BLaER1 (cell line): ENCODE data around the gene CBLB.

ENCODE experiments used
- H3K27ac ChIP-seq: shearing (Covaris generic); formaldehyde crosslinking; 2 replicates; pipeline ENCODE4 v1.8.1; 2022
- H3K27me3 ChIP-seq: shearing (Covaris generic); formaldehyde crosslinking; 2 replicates; pipeline ENCODE4 v1.8.1; 2022
- H3K36me3 ChIP-seq: shearing (Covaris generic); formaldehyde crosslinking; 2 replicates; pipeline ENCODE4 v1.8.1; 2022
- H3K4me1 ChIP-seq: shearing (Covaris generic); formaldehyde crosslinking; 2 replicates; pipeline ENCODE4 v1.8.1; 2022
- H3K4me2 ChIP-seq: shearing (Covaris generic); formaldehyde crosslinking; 2 replicates; pipeline ENCODE4 v1.8.1; 2022
- H3K4me3 ChIP-seq: shearing (Covaris generic); formaldehyde crosslinking; 2 replicates; pipeline ENCODE4 v1.8.1; 2022
- H3K9ac ChIP-seq: shearing (Covaris generic); formaldehyde crosslinking; 2 replicates; pipeline ENCODE4 v1.8.1; 2022
- H3K9me3 ChIP-seq: shearing (Covaris generic); formaldehyde crosslinking; 2 replicates; pipeline ENCODE4 v1.8.1; 2022
- H4K20me1 ChIP-seq: shearing (Covaris generic); formaldehyde crosslinking; 2 replicates; pipeline ENCODE4 v1.8.1; 2022
- Cebpa-rat ChIP-seq: shearing (Covaris generic); IDR thresholded peaks from 2 replicates; pipeline ENCODE4 v1.8.1; 2022

The CBLB gene

DNA sequence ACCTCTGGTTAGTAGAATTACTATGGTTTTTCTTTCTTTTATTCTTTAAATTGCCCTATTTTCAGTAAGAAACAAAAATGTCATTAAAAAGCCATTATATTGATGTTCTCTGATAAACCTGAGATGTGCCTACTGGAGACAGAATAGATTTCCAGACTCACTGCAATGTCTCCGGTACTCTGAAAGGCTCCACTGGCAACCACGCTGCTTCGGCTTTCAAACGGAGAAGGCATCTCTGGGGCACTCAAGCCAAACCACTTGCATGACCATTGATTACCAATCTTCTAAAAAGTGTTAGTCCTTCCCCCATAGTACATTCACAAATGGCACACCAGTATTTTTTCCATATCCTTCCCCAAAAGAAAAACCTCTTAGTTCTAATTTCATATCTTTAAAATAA lies 82.6 kb downstream of the CBLB start:
- no peak for TF ChIP-seq Cebpa-rat

DNA sequence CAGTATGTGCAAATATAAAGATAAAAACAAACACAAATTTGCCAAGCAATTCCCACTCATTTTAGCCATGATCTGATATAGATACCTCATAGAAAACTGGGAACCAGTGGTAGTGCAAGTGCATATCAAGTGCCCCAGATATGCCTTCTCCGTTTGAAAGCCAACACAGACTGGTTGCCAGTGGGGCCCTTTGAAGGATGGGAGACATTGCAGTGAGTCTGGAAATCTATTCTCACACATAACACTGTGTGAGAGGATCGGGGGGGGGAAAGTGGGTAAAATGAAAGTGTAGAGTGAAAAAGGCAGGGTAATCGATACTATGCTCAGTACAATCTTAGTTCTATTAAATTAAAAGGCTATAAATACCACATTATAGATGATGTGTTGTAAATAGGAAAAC lies 83.0 kb downstream of the CBLB start:
- H3K4me3 ChIP-seq: no peak overlapping the region
- H3K27ac ChIP-seq: no peak overlapping the region
- H3K36me3 ChIP-seq: no peaks in the 10 kb centered on the region
- H4K20me1 ChIP-seq: no peaks in the 10 kb centered on the region
- H3K4me2 ChIP-seq: no peak overlapping the region
- H3K27me3 ChIP-seq: no peaks in the 10 kb centered on the region
- peaks cover 7% of the 10 kb centered on the region for H3K4me1 ChIP-seq
- TF ChIP-seq Cebpa-rat: no peak
- no peaks in the 10 kb centered on the region for H3K9me3 ChIP-seq
- no peak overlapping the region for H3K9ac ChIP-seq

More for the DNA sequence above, 82.6 kb downstream of the CBLB start:
- Histone ChIP-seq H4K20me1 (no peaks in the 10 kb centered on the region), H3K4me2 (no peak overlapping the region), H3K9ac (no peak overlapping the region), H3K27ac (no peak overlapping the region), H3K36me3 (no peaks in the 10 kb centered on the region), H3K27me3 (no peaks in the 10 kb centered on the region), H3K4me3 (no peak overlapping the region), H3K4me1 (peaks cover 11% of the 10 kb centered on the region), H3K9me3 (no peaks in the 10 kb centered on the region)

DNA sequence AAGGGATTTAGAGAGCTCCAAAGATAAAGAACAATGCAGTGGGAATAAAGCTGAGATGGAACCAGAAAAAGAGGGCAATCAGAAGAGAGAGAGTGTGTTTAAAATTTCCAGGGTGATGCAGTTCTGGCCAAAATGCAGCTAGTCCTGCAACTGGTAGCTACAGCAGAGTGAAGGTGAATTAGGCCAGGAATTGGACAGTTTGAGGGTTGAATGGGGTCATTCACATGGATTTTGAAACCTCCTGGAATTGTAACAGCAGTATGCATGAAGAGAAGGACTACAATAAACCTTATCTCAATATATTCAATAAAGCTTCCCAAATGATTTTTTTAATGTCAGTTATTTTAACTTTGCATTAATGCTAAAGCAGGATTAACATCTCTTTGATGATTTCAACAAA lies 85.2 kb downstream of the CBLB start:
- H3K9ac ChIP-seq: no peak overlapping the region
- no peaks in the 10 kb centered on the region for H3K27me3 ChIP-seq
- no peak overlapping the region for H3K4me2 ChIP-seq
- H3K27ac ChIP-seq: no peak overlapping the region
- H3K4me3 ChIP-seq: no peak overlapping the region
- H4K20me1 ChIP-seq: no peaks in the 10 kb centered on the region
- no peaks in the 10 kb centered on the region for H3K36me3 ChIP-seq
- no peaks in the 10 kb centered on the region for H3K4me1 ChIP-seq
- H3K9me3 ChIP-seq: no peaks in the 10 kb centered on the region
- TF ChIP-seq Cebpa-rat: no peak

DNA sequence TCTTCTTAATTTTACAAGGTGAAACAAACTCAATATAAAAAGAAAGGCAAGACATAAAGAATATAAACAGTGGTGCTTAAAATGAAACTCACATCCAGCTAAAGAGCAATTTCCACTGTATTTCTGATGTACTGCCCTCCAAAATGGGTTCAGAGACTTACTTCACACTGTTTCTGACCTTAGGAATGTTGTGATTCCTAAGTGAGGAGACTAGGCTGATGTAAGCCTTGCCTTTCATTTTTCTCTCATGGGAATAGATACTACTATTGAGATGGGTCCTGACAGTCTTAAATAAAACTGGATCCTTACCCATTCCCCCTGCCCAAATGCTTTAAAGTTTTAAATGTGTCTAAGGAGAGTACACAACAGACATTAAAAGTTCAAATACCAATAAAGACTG lies 86.9 kb downstream of the CBLB start:
- no peaks in the 10 kb centered on the region for H3K36me3 ChIP-seq
- H3K4me1 ChIP-seq: no peaks in the 10 kb centered on the region
- no peaks in the 10 kb centered on the region for H4K20me1 ChIP-seq
- TF ChIP-seq Cebpa-rat: no peak
- no peak overlapping the region for H3K4me2 ChIP-seq
- H3K27me3 ChIP-seq: no peaks in the 10 kb centered on the region
- no peak overlapping the region for H3K4me3 ChIP-seq
- no peak overlapping the region for H3K27ac ChIP-seq
- no peak overlapping the region for H3K9ac ChIP-seq
- H3K9me3 ChIP-seq: no peaks in the 10 kb centered on the region

DNA sequence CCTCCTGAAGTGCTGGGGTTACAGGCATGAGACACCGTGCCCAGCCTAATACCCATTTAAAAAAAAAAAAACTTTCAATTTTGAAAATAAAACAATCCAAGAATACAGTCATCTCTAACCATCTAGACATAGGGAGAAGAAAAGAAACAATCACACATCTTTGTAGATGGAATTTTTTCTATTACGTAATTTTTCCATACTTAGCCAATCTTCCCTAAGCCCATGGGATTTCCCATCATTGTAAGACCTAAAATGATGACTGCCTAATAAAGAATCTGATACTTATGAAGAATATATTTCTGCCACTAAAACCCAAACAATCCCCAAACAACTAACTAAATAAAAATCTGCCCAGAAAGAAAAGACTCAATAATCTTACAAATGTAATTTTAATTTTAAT lies 88.7 kb downstream of the CBLB start:
- H3K27ac ChIP-seq: no peak overlapping the region
- no peak for TF ChIP-seq Cebpa-rat
- H4K20me1 ChIP-seq: no peaks in the 10 kb centered on the region
- H3K4me1 ChIP-seq: peaks cover under 1% of the 10 kb centered on the region; the same call in 1 of the 2 replicates
- H3K9me3 ChIP-seq: no peaks in the 10 kb centered on the region
- no peak overlapping the region for H3K9ac ChIP-seq
- no peaks in the 10 kb centered on the region for H3K27me3 ChIP-seq
- no peaks in the 10 kb centered on the region for H3K36me3 ChIP-seq
- H3K4me2 ChIP-seq: no peak overlapping the region
- H3K4me3 ChIP-seq: no peak overlapping the region

DNA sequence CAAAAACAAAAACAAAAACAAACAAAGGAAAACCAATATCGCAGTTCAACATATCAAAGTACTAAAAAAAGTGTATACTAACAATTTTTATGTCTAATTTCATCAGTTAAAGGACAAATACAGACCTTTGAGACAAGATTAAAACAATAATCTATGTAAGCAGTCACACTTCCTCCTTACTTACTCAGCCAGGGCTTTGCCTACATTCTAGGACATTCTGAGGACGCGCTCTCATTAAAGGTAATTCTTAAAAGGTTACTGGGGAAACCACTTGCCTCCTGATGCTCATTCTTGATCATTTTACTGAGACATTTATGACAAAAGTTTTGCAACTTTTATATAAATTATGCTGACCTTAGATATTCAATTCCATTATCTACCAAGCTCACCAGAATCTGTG lies 93.4 kb downstream of the CBLB start:
- H4K20me1 ChIP-seq: no peaks in the 10 kb centered on the region
- no peak overlapping the region for H3K9ac ChIP-seq
- no peaks in the 10 kb centered on the region for H3K27me3 ChIP-seq
- no peak overlapping the region for H3K4me2 ChIP-seq
- peaks cover 15% of the 10 kb centered on the region; the same call in 1 of the 2 replicates for H3K4me1 ChIP-seq
- no peak for TF ChIP-seq Cebpa-rat
- H3K9me3 ChIP-seq: peaks cover 4% of the 10 kb centered on the region; the same call in 1 of the 2 replicates
- H3K27ac ChIP-seq: no peak overlapping the region
- no peaks in the 10 kb centered on the region for H3K36me3 ChIP-seq
- no peak overlapping the region for H3K4me3 ChIP-seq

DNA sequence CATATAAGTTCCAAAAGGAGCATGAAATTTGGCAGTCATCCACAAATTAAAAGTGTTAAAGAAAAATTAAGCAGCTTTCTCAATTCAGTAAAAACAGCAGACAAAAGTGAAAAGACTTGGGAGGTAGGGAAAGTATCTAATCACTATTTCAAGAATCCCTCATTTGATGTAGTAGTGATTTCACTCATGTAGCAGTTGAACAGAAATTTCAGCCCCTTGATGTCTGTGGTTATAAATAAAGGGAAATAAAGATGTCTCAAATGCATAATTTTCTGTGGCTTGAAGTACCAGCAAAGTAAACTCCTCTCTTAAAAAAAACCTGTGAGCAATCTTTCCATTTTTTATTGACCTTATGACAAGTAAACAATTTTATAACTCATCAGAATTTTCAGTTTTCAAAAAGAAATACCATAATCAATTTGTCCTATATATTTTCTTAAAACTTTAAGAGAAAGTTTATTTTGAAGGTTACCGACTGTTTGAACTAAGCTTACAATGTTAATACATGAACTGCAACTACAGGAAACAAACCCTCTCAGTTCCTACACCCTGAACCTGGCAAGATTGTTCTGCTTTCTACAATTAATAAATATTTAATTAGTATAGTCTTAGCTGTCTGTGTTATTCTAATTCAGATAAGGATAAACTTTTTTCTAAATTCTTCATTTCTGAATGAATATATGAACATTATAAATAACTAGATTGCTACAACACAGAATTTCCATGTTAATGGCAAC lies 94.2 kb downstream of the CBLB start:
- Histone ChIP-seq H3K36me3 (peaks cover 5% of the 10 kb centered on the region; the same call in 1 of the 2 replicates), H3K4me1 (peaks cover 15% of the 10 kb centered on the region; the same call in 1 of the 2 replicates), H3K4me3 (no peak overlapping the region), H3K9me3 (peaks cover 6% of the 10 kb centered on the region; the same call in 1 of the 2 replicates), H3K27me3 (no peaks in the 10 kb centered on the region), H4K20me1 (no peaks in the 10 kb centered on the region), H3K4me2 (no peak overlapping the region), H3K27ac (no peak overlapping the region), H3K9ac (no peak overlapping the region)
- no peak for TF ChIP-seq Cebpa-rat

DNA sequence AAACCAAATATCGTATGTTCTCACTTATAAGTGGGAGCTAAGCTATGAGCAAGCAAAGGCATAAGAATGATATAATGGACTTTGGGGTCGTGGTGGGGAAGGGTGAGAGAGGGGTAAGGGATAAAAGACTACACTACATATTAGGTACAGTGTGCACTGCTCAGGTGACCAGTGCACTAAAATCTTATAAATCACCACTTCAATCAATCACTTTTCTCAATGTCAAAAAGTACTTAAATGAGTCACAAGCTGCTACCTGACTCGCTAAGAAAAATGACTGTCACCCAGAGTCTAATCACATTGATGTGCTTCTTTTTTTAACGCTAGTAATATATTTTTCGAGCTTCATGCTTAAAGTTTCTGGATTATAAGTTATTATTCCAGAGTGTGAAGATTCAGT lies 95.5 kb downstream of the CBLB start:
- H3K27me3 ChIP-seq: no peaks in the 10 kb centered on the region
- H3K9me3 ChIP-seq: peaks cover 12% of the 10 kb centered on the region; the same call in 1 of the 2 replicates
- no peak overlapping the region for H3K9ac ChIP-seq
- no peak for TF ChIP-seq Cebpa-rat
- peaks cover 5% of the 10 kb centered on the region; the same call in 1 of the 2 replicates for H3K36me3 ChIP-seq
- H3K4me3 ChIP-seq: no peak overlapping the region
- H3K4me2 ChIP-seq: no peak overlapping the region
- no peak overlapping the region for H3K27ac ChIP-seq
- H3K4me1 ChIP-seq: peaks cover 15% of the 10 kb centered on the region; the same call in 1 of the 2 replicates
- H4K20me1 ChIP-seq: no peaks in the 10 kb centered on the region

DNA sequence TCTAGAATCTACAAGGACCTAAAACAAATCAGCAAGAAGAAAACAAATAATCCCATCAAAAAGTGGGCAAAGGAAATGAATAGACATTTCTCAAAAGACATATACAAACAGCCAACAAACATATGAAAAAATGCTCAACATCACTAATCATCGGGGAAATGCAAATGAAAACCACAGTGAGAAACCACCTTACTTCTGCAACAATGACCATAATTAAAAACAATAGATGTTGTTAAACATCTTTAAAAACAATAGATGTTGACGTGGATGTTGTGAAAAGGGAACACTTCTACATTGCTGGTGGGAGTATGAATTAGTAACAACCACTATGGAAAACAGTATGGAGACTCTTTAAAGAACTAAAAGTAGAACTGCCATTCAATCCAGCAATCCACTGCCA lies 96.2 kb downstream of the CBLB start:
- no peak overlapping the region for H3K4me3 ChIP-seq
- no peak overlapping the region for H3K27ac ChIP-seq
- H3K4me1 ChIP-seq: peaks cover 22% of the 10 kb centered on the region
- TF ChIP-seq Cebpa-rat: no peak
- H3K36me3 ChIP-seq: peaks cover 5% of the 10 kb centered on the region; the same call in 1 of the 2 replicates
- H4K20me1 ChIP-seq: no peaks in the 10 kb centered on the region
- H3K4me2 ChIP-seq: no peak overlapping the region
- H3K27me3 ChIP-seq: no peaks in the 10 kb centered on the region
- H3K9me3 ChIP-seq: peaks cover 12% of the 10 kb centered on the region; the same call in 1 of the 2 replicates
- no peak overlapping the region for H3K9ac ChIP-seq

DNA sequence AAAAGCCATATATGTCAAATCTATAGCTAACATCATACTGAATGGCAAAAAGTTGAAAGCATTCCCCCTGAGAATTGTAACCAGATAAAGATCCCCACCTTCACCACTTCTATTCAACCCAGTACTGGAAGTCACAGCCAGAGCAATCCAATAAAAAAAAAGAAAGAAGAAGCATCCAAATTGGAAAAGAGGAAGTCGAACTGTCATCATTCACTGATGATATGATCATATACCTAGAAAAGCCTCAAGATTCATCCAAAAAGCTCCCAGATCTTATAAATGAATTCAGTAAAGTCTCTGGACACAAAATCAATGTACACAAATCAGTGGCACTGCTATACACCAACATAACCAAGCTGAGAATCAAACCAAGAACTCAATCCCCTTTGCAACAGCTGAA lies 97.4 kb downstream of the CBLB start:
- H3K36me3 ChIP-seq: peaks cover 5% of the 10 kb centered on the region; the same call in 1 of the 2 replicates
- no peak for TF ChIP-seq Cebpa-rat
- peaks cover 32% of the 10 kb centered on the region for H3K4me1 ChIP-seq
- no peak overlapping the region for H3K4me2 ChIP-seq
- H3K9ac ChIP-seq: no peak overlapping the region
- H3K9me3 ChIP-seq: peaks cover 12% of the 10 kb centered on the region; the same call in 1 of the 2 replicates
- no peaks in the 10 kb centered on the region for H3K27me3 ChIP-seq
- H4K20me1 ChIP-seq: no peaks in the 10 kb centered on the region
- H3K4me3 ChIP-seq: no peak overlapping the region
- H3K27ac ChIP-seq: no peak overlapping the region
